HFF-Myc (cell line): ENCODE results near the gene CAB39L.
"Not testable (repeated sequence)": the region's sequence is repeated elsewhere in the genome, so short reads cannot be mapped to it uniquely, and the experiment has no call there.

Experiments
- DNase-seq: peaks from one replicate; pipeline ENCODE4 v3.0.0-alpha.2; 2011; ENCODE audit warnings: low read depth; ENCODE audit errors: extremely low read depth
- H3K4me3 ChIP-seq: replicated peaks from 2 replicates; pipeline ENCODE4 v1.5.1; 2011; ENCODE audit warnings: low read depth, mild to moderate bottlenecking, control low read depth, low read length
- CTCF ChIP-seq: IDR thresholded peaks from 2 replicates; pipeline ENCODE4 v1.5.1; 2012; ENCODE audit warnings: mild to moderate bottlenecking, low read depth, low read length, control low read depth; ENCODE audit errors: missing control alignments

CAB39L gene

GRCh38 chr13:49340161-49340560 is 103.7 kb downstream of the CAB39L start:
- TF ChIP-seq CTCF: no peak
- DNase-seq: no peak
- H3K4me3 ChIP-seq: no peak overlapping the region

GRCh38 chr13:49336655-49337054 is 107.2 kb downstream of the CAB39L start:
- TF ChIP-seq CTCF: no peak
- H3K4me3 ChIP-seq: no peak overlapping the region
- no peak for DNase-seq

- no peak for DNase-seq
- TF ChIP-seq CTCF: no peak
- no peak overlapping the region for H3K4me3 ChIP-seq
These were observed 113.4 kb downstream of the CAB39L start for GRCh38 chr13:49330546-49330864.

- no peak for DNase-seq
- no peak for TF ChIP-seq CTCF
- H3K4me3 ChIP-seq: no peak overlapping the region
These were observed 113.9 kb downstream of the CAB39L start for GRCh38 chr13:49329831-49330545.

- not testable (repeated sequence) for H3K4me3 ChIP-seq, DNase-seq
These were observed 116.7 kb downstream of the CAB39L start for GRCh38 chr13:49327145-49327544.

GRCh38 chr13:49326222-49326917 is 117.5 kb downstream of the CAB39L start:
- no peak overlapping the region for H3K4me3 ChIP-seq
- no peak for TF ChIP-seq CTCF
- no peak for DNase-seq

GRCh38 chr13:49323344-49323743 is 120.5 kb downstream of the CAB39L start:
- no peak overlapping the region for H3K4me3 ChIP-seq
- TF ChIP-seq CTCF: no peak
- no peak for DNase-seq
